GM23248 (cell line): ENCODE measurements around the gene MSX1. TPM values are rescaled to one million over a fixed set of nuclear protein-coding genes. Genes with fewer than 3 reads are reported as not detected.

Experiments
- DNase-seq: peaks from one replicate; pipeline ENCODE4 v3.0.0-alpha.2; 2015
- H2AFZ ChIP-seq: fragments of 200-600 bp; sonication (generic); 2 replicates; pipeline ENCODE4 v1.6.1; 2016; ENCODE audit warnings: antibody characterized with exemption
- H3F3A ChIP-seq: fragments of 200-600 bp; sonication (generic); 2 replicates; pipeline ENCODE4 v1.6.1; 2016; ENCODE audit warnings: mild to moderate bottlenecking, antibody characterized with exemption, mixed run types; ENCODE audit not compliant: insufficient read depth
- H3K27ac ChIP-seq: fragments of 200-600 bp; sonication (generic); 2 replicates; pipeline ENCODE4 v1.5.1; 2016; ENCODE audit warnings: mild to moderate bottlenecking
- H3K27me3 ChIP-seq: fragments of 200-600 bp; sonication (generic); replicated peaks from 2 replicates; pipeline ENCODE4 v1.6.1; 2016; ENCODE audit warnings: mild to moderate bottlenecking; ENCODE audit not compliant: insufficient read depth
- H3K36me3 ChIP-seq: fragments of 200-600 bp; sonication (generic); 2 replicates; pipeline ENCODE4 v1.6.1; 2016; ENCODE audit warnings: low read depth, mild to moderate bottlenecking
- H3K4me1 ChIP-seq: fragments of 200-600 bp; sonication (generic); 2 replicates; pipeline ENCODE4 v1.6.1; 2016; ENCODE audit warnings: mild to moderate bottlenecking; ENCODE audit not compliant: insufficient read depth
- H3K4me2 ChIP-seq: fragments of 200-600 bp; sonication (generic); one replicate; pipeline ENCODE4 v1.6.1; 2016; ENCODE audit warnings: mild to moderate bottlenecking; ENCODE audit not compliant: unreplicated experiment
- H3K4me3 ChIP-seq: fragments of 200-600 bp; sonication (generic); 2 replicates; pipeline ENCODE4 v1.5.1; 2016; ENCODE audit warnings: mild to moderate bottlenecking
- H3K79me2 ChIP-seq: fragments of 200-600 bp; sonication (generic); 2 replicates; pipeline ENCODE4 v1.6.1; 2016; ENCODE audit warnings: mild to moderate bottlenecking; ENCODE audit not compliant: insufficient read depth
- H3K9ac ChIP-seq: fragments of 200-600 bp; sonication (generic); 2 replicates; pipeline ENCODE4 v1.6.1; 2016; ENCODE audit warnings: mild to moderate bottlenecking
- H3K9me2 ChIP-seq: fragments of 200-600 bp; sonication (generic); 2 replicates; pipeline ENCODE4 v1.6.1; 2016; ENCODE audit warnings: mixed run types, mild to moderate bottlenecking, moderate library complexity; ENCODE audit not compliant: insufficient read depth
- H3K9me3 ChIP-seq: fragments of 200-600 bp; sonication (generic); one replicate; pipeline ENCODE4 v1.6.1; 2017; ENCODE audit warnings: low read depth
- H4K20me1 ChIP-seq: fragments of 200-600 bp; sonication (generic); 2 replicates; pipeline ENCODE4 v1.6.0; 2016; ENCODE audit not compliant: insufficient read depth
- EZH2 ChIP-seq: fragments of 200-600 bp; sonication (generic); IDR thresholded peaks from 2 replicates; pipeline ENCODE4 v1.6.1; 2018; ENCODE audit warnings: antibody characterized with exemption, mild to moderate bottlenecking; ENCODE audit not compliant: insufficient read depth, poor library complexity, severe bottlenecking
- EZH2phosphoT487 ChIP-seq: fragments of 200-600 bp; sonication (generic); IDR thresholded peaks from 2 replicates; pipeline ENCODE4 v1.6.1; 2018; ENCODE audit warnings: antibody characterized with exemption, moderate library complexity, mild to moderate bottlenecking, low read depth; ENCODE audit not compliant: insufficient read depth
- WGBS, 2 experiments: methylation state at CpG; one replicate each; pipeline ENCODE4 v1.1.6; 2015 to 2017; ENCODE audit warnings: low lambda C conversion rate in 2 of 2, low coverage in 1 of 2; ENCODE audit errors: missing lambda C conversion rate in 2 of 2; 5-methylcytosine and 5-hydroxymethylcytosine counted together
- in situ Hi-C: fragments of 300-500 bp; cut with MboI; formaldehyde crosslinking; loops from 2 replicates; pipeline ENCODE4 v1.15.0; 2020
- polyA plus RNA-seq: library from polyadenylated mRNA; unstranded; fragments of >200 nt; fragmentation: Nextera tagmentation; extraction: Ambion mirVana; gene quantifications from 2 replicates; pipeline ENCODE4 v1.2.1, GENCODE V29; 2016
- total RNA-seq: library from RNA; depleted of rRNA; stranded (reverse); fragments of >200 nt; shearing (Covaris generic); gene quantifications from 2 replicates; pipeline ENCODE4 v1.2.3, GENCODE V29; 2014

MSX1 gene
- total and polyA plus RNA-seq, 2 experiments from 2014 or later: 17.2 to 32.1 TPM

DNA sequence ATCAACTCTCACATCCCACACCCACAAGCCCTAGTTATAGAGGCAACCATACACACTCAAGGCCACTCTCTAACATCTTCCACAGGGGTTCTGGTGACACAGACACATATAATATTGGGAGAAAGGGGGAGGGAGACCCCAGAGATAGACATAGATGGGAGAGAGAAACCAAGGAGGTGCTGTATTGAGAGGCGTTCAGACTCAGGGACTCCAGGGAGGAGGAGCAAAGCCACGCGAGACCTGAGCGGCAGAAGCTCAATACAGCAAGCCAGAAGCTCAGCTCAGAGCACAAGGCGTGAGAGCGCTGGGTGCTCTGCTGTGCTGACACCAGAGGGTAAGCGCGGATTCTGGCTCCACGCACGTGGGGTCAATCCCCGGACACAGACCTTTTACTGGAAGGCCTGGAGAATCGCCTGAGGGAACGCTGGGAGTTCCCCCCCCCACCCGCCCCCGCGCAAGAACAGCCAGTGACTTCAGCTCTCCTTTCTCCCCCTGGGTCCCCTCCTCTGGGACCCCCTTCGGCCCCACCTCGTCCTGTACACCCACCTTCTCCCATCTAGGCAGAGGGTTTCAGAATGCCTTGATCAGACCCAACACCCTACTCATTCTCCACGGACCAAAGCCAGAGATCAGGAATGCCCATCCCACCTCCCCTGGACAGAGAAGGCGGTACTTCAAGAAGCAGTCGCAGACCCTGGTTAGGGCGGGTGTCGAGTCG, 8.7 kb downstream of the MSX1 start:
- no peak overlapping the region for H3K4me3 ChIP-seq
- DNase-seq: no peak
- H3F3A ChIP-seq: no peaks in the 10 kb centered on the region; the same call in 1 of the 2 replicates
- H3K27ac ChIP-seq: no peak overlapping the region
- H3K36me3 ChIP-seq: peaks cover 1% of the 10 kb centered on the region; the same call in 1 of the 2 replicates
- peaks cover 62% of the 10 kb centered on the region for H3K27me3 ChIP-seq
- no peaks in the 10 kb centered on the region for H4K20me1 ChIP-seq
- TF ChIP-seq EZH2: no peak
- TF ChIP-seq EZH2phosphoT487: no peak
- H2AFZ ChIP-seq: no peak overlapping the region
- in situ Hi-C loops: loop anchor here (10.0 kb wide), 1 partner anchor 383 kb away; no protein-coding TSS in a partner anchor
- no peak overlapping the region for H3K4me2 ChIP-seq
- 84 to 91% methylated on average over 18 to 23 of the region's 24 CpGs for WGBS, 2 experiments
- H3K9me3 ChIP-seq: no peaks in the 10 kb centered on the region
- H3K4me1 ChIP-seq: peaks cover 12% of the 10 kb centered on the region
- no peaks in the 10 kb centered on the region for H3K9me2 ChIP-seq
- no peak overlapping the region for H3K9ac ChIP-seq
- no peaks in the 10 kb centered on the region for H3K79me2 ChIP-seq

DNA sequence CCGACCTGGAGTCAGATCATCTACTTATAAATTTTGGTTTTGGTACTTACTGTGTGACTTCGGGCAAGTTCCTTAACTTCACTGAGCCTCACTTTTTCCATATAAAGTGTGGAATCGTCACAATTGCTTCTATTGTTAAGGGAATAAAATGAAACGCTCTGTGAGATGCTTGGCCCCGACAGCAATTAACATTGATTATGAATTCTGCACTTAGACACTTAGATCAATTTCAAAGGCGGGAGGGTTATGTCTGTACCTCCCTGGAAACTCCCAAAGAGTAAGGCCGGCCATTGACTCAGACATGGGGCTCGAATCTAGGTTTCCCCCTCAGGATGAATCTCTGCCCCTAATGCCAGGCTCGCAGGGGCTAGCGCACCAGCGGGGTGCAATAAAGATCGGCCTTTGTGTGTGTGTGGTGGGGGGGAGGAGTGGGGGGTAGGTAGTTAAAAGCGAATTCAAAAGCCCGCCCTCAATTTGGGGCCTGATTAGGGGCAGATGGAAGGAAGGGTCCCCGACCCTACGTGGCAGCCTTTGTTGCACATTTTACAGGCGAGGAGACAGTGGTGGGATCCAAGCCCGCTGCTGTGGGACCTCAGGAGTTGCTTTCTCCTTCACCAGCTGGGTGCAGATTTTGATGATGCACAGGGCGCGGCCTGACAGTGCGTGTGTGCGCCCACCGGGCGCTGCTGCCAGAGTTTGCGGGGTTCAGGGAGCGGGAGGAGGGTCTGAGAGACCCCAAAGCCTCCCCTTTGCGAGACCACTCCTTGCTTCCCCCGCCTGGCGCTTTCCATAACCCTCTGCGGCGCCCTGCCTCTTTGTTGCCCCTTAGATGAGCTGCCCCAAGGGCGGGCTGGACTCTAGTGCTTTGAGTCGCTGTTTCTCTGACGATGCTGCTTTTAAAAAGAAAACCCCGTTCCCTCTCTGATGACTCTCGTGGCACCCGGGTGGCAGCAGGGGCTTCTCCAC, 9.6 kb downstream of the MSX1 start:
- no peak overlapping the region for H3K9ac ChIP-seq

GRCh38 chr4:4869731-4870571, 10.5 kb downstream of the MSX1 start:
- no peaks in the 10 kb centered on the region for H3K9me3 ChIP-seq
- 21 to 22% methylated on average over 37 to 40 of the region's 40 CpGs for WGBS, 2 experiments
- no peaks in the 10 kb centered on the region for H3K79me2 ChIP-seq
- TF ChIP-seq EZH2phosphoT487: 0 out of 2 replicates have a peak, but pooled peaks have one; percentile 30
- no peak for TF ChIP-seq EZH2
- peak overlapping the region; percentile 35 for H3K4me3 ChIP-seq
- in situ Hi-C loops: loop anchor here (10.0 kb wide), 1 partner anchor 385 kb away; no protein-coding TSS in a partner anchor
- peak; percentile 58 for DNase-seq
- H3K4me1 ChIP-seq: peaks cover 12% of the 10 kb centered on the region
- H3K36me3 ChIP-seq: no peaks in the 10 kb centered on the region
- H3K27ac ChIP-seq: no peak overlapping the region
- no peak overlapping the region for H3K9ac ChIP-seq
- peak overlapping the region; percentile 32 for H3K4me2 ChIP-seq
- H4K20me1 ChIP-seq: no peaks in the 10 kb centered on the region
- H3F3A ChIP-seq: no peaks in the 10 kb centered on the region
- H3K9me2 ChIP-seq: no peaks in the 10 kb centered on the region
- H2AFZ ChIP-seq: 0 out of 2 replicates have a peak overlapping the region, but pooled peaks have one; percentile 3
- peaks cover 67% of the 10 kb centered on the region for H3K27me3 ChIP-seq

More for the DNA sequence above, 9.6 kb downstream of the MSX1 start:
- Histone ChIP-seq H3K36me3 (no peaks in the 10 kb centered on the region), H3K4me2 (no peak overlapping the region), H3K4me3 (no peak overlapping the region), H3K4me1 (peaks cover 12% of the 10 kb centered on the region), H2AFZ (no peak overlapping the region), H4K20me1 (no peaks in the 10 kb centered on the region), H3K27me3 (peaks cover 67% of the 10 kb centered on the region), H3K9me3 (no peaks in the 10 kb centered on the region), H3K79me2 (no peaks in the 10 kb centered on the region), H3K9me2 (no peaks in the 10 kb centered on the region), H3K27ac (no peak overlapping the region), H3F3A (no peaks in the 10 kb centered on the region)
- no peak for DNase-seq
- 77 to 78% methylated on average over 35 to 37 of the region's 37 CpGs for WGBS, 2 experiments
- TF ChIP-seq EZH2phosphoT487 (no peak), EZH2 (no peak)
- in situ Hi-C loops: loop anchor here (10.0 kb wide), 1 partner anchor 384 kb away; no protein-coding TSS in a partner anchor
